Loucy (cell line): Measurements from ENCODE around the gene SMG6.
A peak's percentile ranks its signal among the peaks of the same experiment; 100 is the strongest.

ENCODE experiments used
- H2AFZ ChIP-seq: fragments of 200-600 bp; sonication (generic); 2 replicates; pipeline ENCODE4 v1.6.0; 2016; ENCODE audit warnings: antibody characterized with exemption, mild to moderate bottlenecking, low read length, moderate library complexity
- H3F3A ChIP-seq: fragments of 200-600 bp; 2 replicates; pipeline ENCODE4 v1.6.0; 2016; ENCODE audit warnings: antibody characterized with exemption, low read depth, mild to moderate bottlenecking
- H3K27me3 ChIP-seq: fragments of 200-600 bp; sonication (generic); 2 replicates; pipeline ENCODE4 v1.6.1; 2014; ENCODE audit warnings: low read length, mild to moderate bottlenecking; ENCODE audit not compliant: insufficient read depth, poor library complexity, severe bottlenecking
- H3K36me3 ChIP-seq: fragments of 200-600 bp; sonication (generic); 2 replicates; pipeline ENCODE4 v1.6.1; 2016; ENCODE audit warnings: low read length; ENCODE audit not compliant: insufficient read depth
- H3K4me1 ChIP-seq: fragments of 200-600 bp; sonication (generic); 2 replicates; pipeline ENCODE4 v1.5.1; 2014; ENCODE audit warnings: low read length, mild to moderate bottlenecking; ENCODE audit not compliant: insufficient read depth, poor library complexity, severe bottlenecking
- H3K4me2 ChIP-seq: fragments of 200-600 bp; sonication (generic); 2 replicates; pipeline ENCODE4 v1.6.0; 2014; ENCODE audit warnings: antibody characterized with exemption, low read length, low read depth, mild to moderate bottlenecking; ENCODE audit not compliant: poor library complexity, severe bottlenecking
- H3K4me3 ChIP-seq: fragments of 200-600 bp; sonication (generic); 2 replicates; pipeline ENCODE4 v1.5.1; 2014; ENCODE audit warnings: low read length, mild to moderate bottlenecking, mixed read lengths; ENCODE audit not compliant: poor library complexity, severe bottlenecking
- H3K79me2 ChIP-seq: fragments of 200-600 bp; sonication (generic); 2 replicates; pipeline ENCODE4 v1.6.1; 2014; ENCODE audit warnings: low read length; ENCODE audit not compliant: insufficient read depth
- H3K9ac ChIP-seq: fragments of 200-600 bp; sonication (generic); 2 replicates; pipeline ENCODE4 v1.6.0; 2014; ENCODE audit warnings: mild to moderate bottlenecking, low read depth, low read length, moderate library complexity; ENCODE audit not compliant: poor library complexity, severe bottlenecking
- H3K9me2 ChIP-seq: fragments of 200-600 bp; sonication (generic); replicated peaks from 2 replicates; pipeline ENCODE4 v1.6.1; 2016; ENCODE audit warnings: low read depth, low read length, mixed read lengths
- H3K9me3 ChIP-seq: fragments of 200-600 bp; sonication (generic); 2 replicates; pipeline ENCODE4 v1.6.1; 2014; ENCODE audit warnings: mild to moderate bottlenecking, antibody characterized with exemption, low read length, low read depth; ENCODE audit not compliant: insufficient read depth
- H4K20me1 ChIP-seq: fragments of 200-600 bp; sonication (generic); 2 replicates; pipeline ENCODE4 v1.6.0; 2014; ENCODE audit warnings: antibody characterized with exemption, low read length, mild to moderate bottlenecking; ENCODE audit not compliant: insufficient read depth, poor library complexity, severe bottlenecking
- EZH2phosphoT487 ChIP-seq: fragments of 200-600 bp; IDR thresholded peaks from 2 replicates; pipeline ENCODE4 v1.6.1; 2018; ENCODE audit warnings: antibody characterized with exemption, mild to moderate bottlenecking, moderate library complexity, borderline replicate concordance
- TF ChIP-seq, protein P1 (sequence below): fragments of 200-600 bp; sonication (generic); conservative IDR thresholded peaks from 2 replicates; pipeline ENCODE4 v1.5.1; 2014; ENCODE audit warnings: mild to moderate bottlenecking, antibody characterized with exemption, low read length

Gene SMG6

DNA sequence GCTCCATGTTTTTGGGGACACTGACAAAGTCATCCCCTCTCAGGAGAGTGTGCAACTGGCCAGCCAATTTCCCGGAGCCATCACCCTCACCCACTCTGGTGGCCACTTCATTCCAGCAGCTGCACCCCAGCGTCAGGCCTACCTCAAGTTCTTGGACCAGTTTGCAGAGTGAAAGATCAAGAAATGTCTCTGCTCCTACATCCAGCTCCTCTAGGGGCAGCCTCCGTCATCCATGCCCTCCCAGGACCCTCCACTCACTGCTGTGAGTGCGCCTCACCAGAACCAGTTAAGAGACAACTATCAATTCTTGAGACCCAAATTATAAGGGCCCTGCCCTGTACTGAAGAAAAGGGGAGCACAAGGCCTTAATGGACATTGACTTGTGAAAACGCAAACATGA is 260.7 kb downstream of the SMG6 start:
- Histone ChIP-seq H3K9me3 (no peaks in the 10 kb centered on the region), H3K79me2 (peaks cover 18% of the 10 kb centered on the region), H3K4me3 (peak overlapping the region; percentile 82), H2AFZ (no peak overlapping the region), H3K9me2 (no peaks in the 10 kb centered on the region), H3K4me1 (peaks cover 14% of the 10 kb centered on the region), H4K20me1 (no peaks in the 10 kb centered on the region), H3F3A (no peaks in the 10 kb centered on the region), H3K4me2 (peak overlapping the region; percentile 89), H3K9ac (peak overlapping the region; percentile 84), H3K27me3 (no peaks in the 10 kb centered on the region), H3K36me3 (no peaks in the 10 kb centered on the region)
- TF ChIP-seq, protein P1, sequence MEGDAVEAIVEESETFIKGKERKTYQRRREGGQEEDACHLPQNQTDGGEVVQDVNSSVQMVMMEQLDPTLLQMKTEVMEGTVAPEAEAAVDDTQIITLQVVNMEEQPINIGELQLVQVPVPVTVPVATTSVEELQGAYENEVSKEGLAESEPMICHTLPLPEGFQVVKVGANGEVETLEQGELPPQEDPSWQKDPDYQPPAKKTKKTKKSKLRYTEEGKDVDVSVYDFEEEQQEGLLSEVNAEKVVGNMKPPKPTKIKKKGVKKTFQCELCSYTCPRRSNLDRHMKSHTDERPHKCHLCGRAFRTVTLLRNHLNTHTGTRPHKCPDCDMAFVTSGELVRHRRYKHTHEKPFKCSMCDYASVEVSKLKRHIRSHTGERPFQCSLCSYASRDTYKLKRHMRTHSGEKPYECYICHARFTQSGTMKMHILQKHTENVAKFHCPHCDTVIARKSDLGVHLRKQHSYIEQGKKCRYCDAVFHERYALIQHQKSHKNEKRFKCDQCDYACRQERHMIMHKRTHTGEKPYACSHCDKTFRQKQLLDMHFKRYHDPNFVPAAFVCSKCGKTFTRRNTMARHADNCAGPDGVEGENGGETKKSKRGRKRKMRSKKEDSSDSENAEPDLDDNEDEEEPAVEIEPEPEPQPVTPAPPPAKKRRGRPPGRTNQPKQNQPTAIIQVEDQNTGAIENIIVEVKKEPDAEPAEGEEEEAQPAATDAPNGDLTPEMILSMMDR, result peak; percentile 30
- TF ChIP-seq EZH2phosphoT487, result no peak

DNA sequence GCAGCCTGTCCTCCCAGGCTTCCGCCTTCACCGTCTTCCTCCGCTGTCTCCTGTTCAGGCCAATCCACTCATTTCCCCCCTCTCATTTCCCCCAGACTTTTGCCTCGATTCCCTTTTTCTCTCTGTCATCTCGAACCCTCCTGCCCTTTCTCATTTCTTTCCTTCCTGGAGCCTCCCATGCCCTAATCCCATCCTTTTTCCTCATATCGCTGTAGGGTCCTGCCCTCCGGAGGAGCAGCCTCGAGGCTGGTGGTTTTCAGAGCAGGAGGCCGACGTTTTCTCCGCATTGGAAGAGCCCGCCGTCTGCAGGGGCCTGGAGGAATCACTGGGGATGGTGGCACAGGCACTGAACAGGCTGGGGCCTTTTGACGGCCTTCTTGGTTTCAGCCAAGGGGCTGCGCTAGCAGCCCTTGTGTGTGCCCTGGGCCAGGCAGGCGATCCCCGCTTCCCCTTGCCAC is 261.2 kb downstream of the SMG6 start:
- Histone ChIP-seq H3K36me3 (no peaks in the 10 kb centered on the region), H4K20me1 (no peaks in the 10 kb centered on the region), H3F3A (no peaks in the 10 kb centered on the region), H3K9me3 (no peaks in the 10 kb centered on the region), H3K79me2 (peaks cover 18% of the 10 kb centered on the region), H3K9ac (peak overlapping the region; percentile 84), H3K4me2 (peak overlapping the region; percentile 89), H3K4me3 (peak overlapping the region; percentile 82), H2AFZ (peak overlapping the region; percentile 85), H3K27me3 (no peaks in the 10 kb centered on the region), H3K4me1 (peaks cover 14% of the 10 kb centered on the region), H3K9me2 (no peaks in the 10 kb centered on the region)
- TF ChIP-seq, protein P1, result no peak
- no peak for TF ChIP-seq EZH2phosphoT487

DNA sequence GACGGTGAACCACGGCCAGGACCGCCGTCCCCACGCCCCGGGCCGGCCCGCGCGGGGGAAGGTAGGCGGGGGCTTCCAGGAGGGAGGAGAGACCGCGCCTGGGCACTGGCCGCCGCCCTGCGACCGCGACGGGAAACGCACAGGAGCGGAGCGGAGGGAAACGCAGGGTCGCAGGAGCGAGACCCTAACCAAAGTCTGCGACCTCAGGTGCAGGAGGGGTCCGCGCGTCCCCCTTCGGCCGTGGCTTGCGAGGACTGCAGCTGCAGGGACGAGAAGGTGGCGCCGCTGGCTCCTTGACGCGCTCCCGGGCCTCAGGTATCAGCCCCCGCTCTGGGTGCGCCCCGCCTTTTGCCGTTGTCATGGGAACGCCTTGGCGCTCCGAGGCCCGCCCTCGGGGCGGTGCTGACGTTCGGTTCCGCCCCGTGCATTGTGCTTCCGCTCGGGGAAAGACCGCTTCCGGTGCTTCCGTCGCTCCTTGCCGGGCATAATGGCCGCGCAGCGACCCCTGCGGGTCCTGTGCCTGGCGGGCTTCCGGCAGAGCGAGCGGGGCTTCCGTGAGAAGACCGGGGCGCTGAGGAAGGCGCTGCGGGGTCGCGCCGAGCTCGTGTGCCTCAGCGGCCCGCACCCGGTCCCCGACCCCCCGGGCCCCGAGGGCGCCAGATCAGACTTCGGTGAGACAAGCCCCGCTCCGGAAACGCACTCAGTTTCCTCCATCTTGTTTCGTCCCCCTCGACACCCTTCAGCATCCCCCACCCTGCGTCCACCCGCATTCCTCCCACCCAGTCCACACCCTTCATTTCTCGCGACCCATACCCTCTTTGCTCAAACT is 261.8 kb downstream of the SMG6 start, which contains the start of gene OVCA2:
Gene OVCA2 (plus strand): TSS at position 462 of the 829 bp plus-strand sequence. CDS start 26 bp downstream, at position 488.
- no peaks in the 10 kb centered on the region for H4K20me1 ChIP-seq
- peak within 1 kb of the TSS; percentile 89 for H3K4me2 ChIP-seq
- peak within 1 kb of the TSS; percentile 85 for H2AFZ ChIP-seq
- H3F3A ChIP-seq, result no peaks in the 10 kb centered on the region
- peaks cover 18% of the 10 kb centered on the region for H3K79me2 ChIP-seq
- H3K4me1 ChIP-seq, result peaks cover 14% of the 10 kb centered on the region
- no peaks in the 10 kb centered on the region; the same call in 1 of the 2 replicates for H3K36me3 ChIP-seq
- no peaks in the 10 kb centered on the region for H3K9me3 ChIP-seq
- H3K9ac ChIP-seq, result peak within 1 kb of the TSS; percentile 84
- H3K9me2 ChIP-seq, result no peaks in the 10 kb centered on the region
- H3K27me3 ChIP-seq, result no peaks in the 10 kb centered on the region
- TF ChIP-seq EZH2phosphoT487, result no peak
- TF ChIP-seq, protein P1, result peak; percentile 40; the same call in 1 of the 2 replicates
- H3K4me3 ChIP-seq, result peak within 1 kb of the TSS; percentile 82
